Mucosa of rectum (tissue), 2 donors: ENCODE measurements around the gene MIER2.

Experiments used
- H3K27ac ChIP-seq, 2 donors: one replicate each; pipeline ENCODE4 v1.7.0; 2013; ENCODE audit warnings: inconsistent platforms in 2 of 2, low read depth in 2 of 2, low read length in 2 of 2
- H3K27me3 ChIP-seq, 2 donors: one replicate each; pipeline ENCODE4 v1.7.0; 2013; ENCODE audit warnings: low read length in 2 of 2; ENCODE audit not compliant: control insufficient read depth in 2 of 2, insufficient read depth in 2 of 2
- H3K36me3 ChIP-seq, 2 donors: one replicate each; pipeline ENCODE4 v1.7.0; 2013; ENCODE audit warnings: low read length in 2 of 2; ENCODE audit not compliant: control insufficient read depth in 2 of 2, insufficient read depth in 2 of 2
- H3K4me1 ChIP-seq, 2 donors: one replicate each; pipeline ENCODE4 v1.7.0; 2013; ENCODE audit warnings: low read length in 2 of 2, mild to moderate bottlenecking in 1 of 2; ENCODE audit not compliant: control insufficient read depth in 2 of 2, insufficient read depth in 2 of 2
- H3K4me3 ChIP-seq, 2 donors: one replicate each; pipeline ENCODE4 v1.7.0; 2013; ENCODE audit warnings: low read length in 2 of 2
- H3K9ac ChIP-seq, 2 donors: one replicate each; pipeline ENCODE4 v1.7.0; 2013; ENCODE audit warnings: low read length in 2 of 2, low read depth in 1 of 2, mild to moderate bottlenecking in 1 of 2
- H3K9me3 ChIP-seq, 2 donors: one replicate each; pipeline ENCODE4 v1.7.0; 2013; ENCODE audit warnings: low read length in 2 of 2; ENCODE audit not compliant: control insufficient read depth in 2 of 2
- donor health status: healthy.
- donor health status: Normal muscosa, but diverticular disease.

MIER2 gene

GRCh38 chr19:334296-335071, 10.1 kb downstream of the MIER2 start:
- Histone ChIP-seq H3K36me3 (peaks cover 13 to 27% of the 10 kb centered on the region in 2 donors), H3K27ac (no peak overlapping the region), H3K9me3 (peaks cover 0 to 3% of the 10 kb centered on the region in 2 donors)

GRCh38 chr19:330503-330902, 14.1 kb downstream of the MIER2 start:
- no peaks in the 10 kb centered on the region for H3K27me3 ChIP-seq
- peaks cover 0 to 9% of the 10 kb centered on the region in 2 donors for H3K9me3 ChIP-seq
- no peak overlapping the region for H3K9ac ChIP-seq
- no peaks in the 10 kb centered on the region for H3K4me1 ChIP-seq
- no peak overlapping the region for H3K4me3 ChIP-seq
- no peak overlapping the region for H3K27ac ChIP-seq
- H3K36me3 ChIP-seq: peaks cover 48 to 62% of the 10 kb centered on the region in 2 donors

More at GRCh38 chr19:334296-335071, 10.1 kb downstream of the MIER2 start:
- Histone ChIP-seq H3K4me3 (no peak overlapping the region), H3K9ac (no peak overlapping the region), H3K4me1 (no peaks in the 10 kb centered on the region), H3K27me3 (no peaks in the 10 kb centered on the region)

- Histone ChIP-seq H3K9me3 (peaks cover 0 to 9% of the 10 kb centered on the region in 2 donors), H3K4me1 (no peaks in the 10 kb centered on the region), H3K9ac (no peak overlapping the region), H3K36me3 (peaks cover 51 to 64% of the 10 kb centered on the region in 2 donors), H3K27me3 (no peaks in the 10 kb centered on the region), H3K4me3 (no peak overlapping the region), H3K27ac (no peak overlapping the region)
Observed at GRCh38 chr19:329876-330275, 14.7 kb downstream of the MIER2 start.

GRCh38 chr19:328025-328505, 16.5 kb downstream of the MIER2 start:
- H3K4me3 ChIP-seq: no peak overlapping the region
- H3K4me1 ChIP-seq: no peaks in the 10 kb centered on the region
- H3K9me3 ChIP-seq: peaks cover 0 to 9% of the 10 kb centered on the region in 2 donors
- no peak overlapping the region for H3K9ac ChIP-seq
- no peak overlapping the region for H3K27ac ChIP-seq
- no peaks in the 10 kb centered on the region for H3K27me3 ChIP-seq
- peaks cover 54 to 63% of the 10 kb centered on the region in 2 donors for H3K36me3 ChIP-seq

GRCh38 chr19:327291-328024, 17.1 kb downstream of the MIER2 start:
- H3K4me3 ChIP-seq: no peak overlapping the region
- no peak overlapping the region for H3K9ac ChIP-seq
- H3K27me3 ChIP-seq: no peaks in the 10 kb centered on the region
- peaks cover 0 to 9% of the 10 kb centered on the region in 2 donors for H3K9me3 ChIP-seq
- peaks cover 56 to 67% of the 10 kb centered on the region in 2 donors for H3K36me3 ChIP-seq
- H3K27ac ChIP-seq: no peak overlapping the region
- no peaks in the 10 kb centered on the region for H3K4me1 ChIP-seq

GRCh38 chr19:326871-327270, 17.7 kb downstream of the MIER2 start:
- H3K4me1 ChIP-seq: no peaks in the 10 kb centered on the region
- no peaks in the 10 kb centered on the region for H3K27me3 ChIP-seq
- no peak overlapping the region for H3K9ac ChIP-seq
- H3K9me3 ChIP-seq: peaks cover 0 to 9% of the 10 kb centered on the region in 2 donors
- H3K4me3 ChIP-seq: no peak overlapping the region
- no peak overlapping the region for H3K27ac ChIP-seq
- peaks cover 56 to 69% of the 10 kb centered on the region in 2 donors for H3K36me3 ChIP-seq

- Histone ChIP-seq H3K36me3 (peaks cover 52 to 68% of the 10 kb centered on the region in 2 donors), H3K27me3 (no peaks in the 10 kb centered on the region), H3K9me3 (peaks cover 0 to 9% of the 10 kb centered on the region in 2 donors), H3K9ac (no peak overlapping the region), H3K27ac (no peak overlapping the region), H3K4me1 (no peaks in the 10 kb centered on the region), H3K4me3 (no peak overlapping the region)
Observed at GRCh38 chr19:325937-326565, 18.5 kb downstream of the MIER2 start.

GRCh38 chr19:325173-325936, 19.2 kb downstream of the MIER2 start:
- Histone ChIP-seq H3K27me3 (no peaks in the 10 kb centered on the region), H3K4me1 (no peaks in the 10 kb centered on the region), H3K27ac (no peak overlapping the region), H3K4me3 (no peak overlapping the region), H3K9me3 (peaks cover 0 to 5% of the 10 kb centered on the region in 2 donors), H3K36me3 (peaks cover 49 to 66% of the 10 kb centered on the region in 2 donors), H3K9ac (no peak overlapping the region)

- Histone ChIP-seq H3K4me3 (no peak overlapping the region), H3K36me3 (peaks cover 46 to 63% of the 10 kb centered on the region in 2 donors), H3K27me3 (no peaks in the 10 kb centered on the region), H3K9me3 (peaks cover 0 to 5% of the 10 kb centered on the region in 2 donors), H3K4me1 (no peaks in the 10 kb centered on the region), H3K27ac (no peak overlapping the region), H3K9ac (no peak overlapping the region)
Observed at GRCh38 chr19:324716-325115, 19.9 kb downstream of the MIER2 start.
